Activated naive CD8-positive, alpha-beta T cell (primary cell): ENCODE results near the gene HSH2D.
"Not testable (repeated sequence)": the region's sequence is repeated elsewhere in the genome, so short reads cannot be mapped to it uniquely, and the experiment has no call there.

Source experiments
- H3K27ac Mint-ChIP-seq: one replicate; pipeline ENCODE4 v1.8.0; 2021; ENCODE audit warnings: mixed read lengths
- H3K27me3 Mint-ChIP-seq: one replicate; pipeline ENCODE4 v1.8.0; 2021; ENCODE audit warnings: mixed read lengths
- H3K36me3 Mint-ChIP-seq: one replicate; pipeline ENCODE4 v1.8.0; 2021; ENCODE audit warnings: mixed read lengths
- H3K4me1 Mint-ChIP-seq: one replicate; pipeline ENCODE4 v1.8.0; 2021; ENCODE audit warnings: low read depth, mixed read lengths
- H3K4me3 Mint-ChIP-seq: one replicate; pipeline ENCODE4 v1.8.0; 2021; ENCODE audit warnings: mild to moderate bottlenecking, mixed read lengths
- H3K9me3 Mint-ChIP-seq: one replicate; pipeline ENCODE4 v1.8.0; 2021; ENCODE audit warnings: low read depth, mixed read lengths

HSH2D gene

GRCh38 chr19:16143399-16144215, at the start of gene HSH2D:
Gene HSH2D, plus strand, starts transcription at chr19:16143685. Its CDS starts 5,066 bp downstream, at chr19:16148751.
- Mint-ChIP-seq H3K27me3 (no peaks in the 10 kb centered on the region), H3K4me1 (peaks cover 23% of the 10 kb centered on the region), H3K9me3 (no peaks in the 10 kb centered on the region), H3K4me3 (peak within 1 kb of the TSS; percentile 89), H3K36me3 (no peaks in the 10 kb centered on the region), H3K27ac (peak within 1 kb of the TSS; percentile 94)

DNA sequence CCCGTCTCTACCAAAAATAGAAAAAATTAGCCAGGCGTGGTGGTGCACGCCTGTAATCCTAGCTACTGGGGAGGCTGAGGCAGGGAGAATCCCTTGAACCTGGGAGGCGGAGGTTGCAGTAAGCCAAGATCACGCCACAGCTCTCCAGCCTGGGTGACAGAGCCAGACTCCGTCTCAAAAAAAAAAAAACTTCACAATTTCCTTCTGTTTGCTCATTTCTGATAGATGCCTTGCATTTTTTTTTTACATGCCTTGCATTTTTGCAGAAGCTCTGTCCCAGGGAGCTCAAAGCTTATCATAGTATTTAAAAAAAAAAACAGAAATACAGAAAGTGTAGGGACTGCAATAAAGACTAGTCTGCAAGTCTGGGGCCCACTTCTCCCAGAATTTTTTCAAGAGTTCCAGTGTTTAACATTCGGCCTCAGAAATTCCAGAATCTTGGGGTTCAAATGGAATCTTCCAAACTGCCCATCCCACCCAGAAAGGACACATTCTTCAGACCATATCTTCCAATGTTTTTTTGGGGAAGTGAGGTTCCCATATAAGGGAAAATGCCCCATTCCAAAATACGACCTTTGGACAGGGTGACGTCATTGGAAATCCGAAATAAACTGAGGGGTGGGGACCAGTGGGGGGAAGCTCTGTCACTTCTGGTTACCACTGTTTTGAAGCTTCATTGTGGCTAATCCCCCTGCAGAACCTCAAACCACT, 49.0 kb upstream of the HSH2D start:
- Mint-ChIP-seq H3K27me3 (no peaks in the 10 kb centered on the region), H3K36me3 (peaks cover 15% of the 10 kb centered on the region), H3K27ac (peak overlapping the region; percentile 94), H3K4me3 (peak overlapping the region; percentile 61), H3K4me1 (peaks cover 32% of the 10 kb centered on the region), H3K9me3 (no peaks in the 10 kb centered on the region)

GRCh38 chr19:16095071-16095571, 48.4 kb upstream of the HSH2D start:
- Mint-ChIP-seq H3K9me3 (no peaks in the 10 kb centered on the region), H3K27me3 (no peaks in the 10 kb centered on the region), H3K36me3 (peaks cover 15% of the 10 kb centered on the region), H3K27ac (peak overlapping the region; percentile 94), H3K4me1 (peaks cover 32% of the 10 kb centered on the region), H3K4me3 (peak overlapping the region; percentile 61)

DNA sequence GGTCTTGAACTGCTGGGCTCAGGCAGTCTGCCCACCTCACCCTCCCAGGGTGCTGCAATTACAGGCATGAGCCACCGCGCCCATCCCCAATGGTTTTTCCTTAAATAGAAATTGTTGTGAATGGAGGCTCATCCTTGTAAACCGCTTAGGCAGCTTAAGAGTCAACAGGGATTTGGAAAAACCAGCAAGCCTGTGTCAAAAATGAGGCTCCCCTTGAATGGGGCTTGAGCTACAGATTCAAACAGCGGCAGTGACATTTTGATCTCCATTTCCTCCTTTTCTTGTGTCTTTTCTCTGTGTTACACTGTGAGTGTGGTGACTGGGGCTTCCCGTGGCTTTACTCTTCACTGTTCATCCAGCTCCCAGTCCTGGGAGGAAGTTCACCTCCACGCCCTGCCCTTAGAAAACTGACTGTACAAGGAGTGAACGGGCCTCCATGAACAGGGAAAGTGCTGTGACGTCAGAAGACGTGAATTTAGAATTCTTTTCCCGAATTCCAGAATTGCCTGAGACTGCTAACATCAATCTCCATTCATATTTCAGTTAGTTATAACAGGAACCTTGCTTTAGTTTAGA, 47.1 kb upstream of the HSH2D start:
- Mint-ChIP-seq H3K4me3 (peak overlapping the region; percentile 61), H3K27ac (peak overlapping the region; percentile 76)

GRCh38 chr19:16098416-16098768, 45.1 kb upstream of the HSH2D start:
- Mint-ChIP-seq H3K27ac (no peak overlapping the region), H3K27me3 (no peaks in the 10 kb centered on the region), H3K4me3 (no peak overlapping the region), H3K9me3 (no peaks in the 10 kb centered on the region), H3K36me3 (peaks cover 16% of the 10 kb centered on the region), H3K4me1 (peaks cover 31% of the 10 kb centered on the region)

More for the DNA sequence above, 47.1 kb upstream of the HSH2D start:
- Mint-ChIP-seq H3K27me3 (no peaks in the 10 kb centered on the region), H3K36me3 (peaks cover 16% of the 10 kb centered on the region), H3K4me1 (peaks cover 32% of the 10 kb centered on the region), H3K9me3 (no peaks in the 10 kb centered on the region)

DNA sequence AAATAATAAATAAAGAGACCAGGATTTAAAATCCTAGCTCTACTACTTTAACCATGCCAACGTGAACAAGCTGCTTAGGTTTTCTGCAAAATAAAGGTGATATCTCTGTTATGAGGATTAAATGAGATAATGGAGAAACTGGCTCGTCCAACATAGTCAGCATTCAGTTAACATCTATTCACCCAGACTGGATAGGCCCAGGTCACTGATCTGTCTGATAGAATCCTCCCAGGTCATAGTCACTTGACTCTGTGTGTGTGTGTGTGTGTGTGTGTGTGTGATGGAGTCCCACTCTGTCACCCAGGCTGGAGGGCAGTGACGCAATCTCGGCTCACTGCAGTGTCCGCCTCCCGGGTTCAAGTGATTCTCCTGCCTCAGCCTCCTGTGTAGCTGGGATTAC, 44.7 kb upstream of the HSH2D start:
- Mint-ChIP-seq H3K27ac (no peak overlapping the region), H3K9me3 (no peaks in the 10 kb centered on the region), H3K4me3 (no peak overlapping the region), H3K27me3 (no peaks in the 10 kb centered on the region), H3K4me1 (peaks cover 27% of the 10 kb centered on the region), H3K36me3 (peaks cover 13% of the 10 kb centered on the region)

GRCh38 chr19:16099314-16099965, 44.0 kb upstream of the HSH2D start:
- not testable (repeated sequence) for H3K27ac Mint-ChIP-seq, H3K27me3 Mint-ChIP-seq, H3K9me3 Mint-ChIP-seq, H3K4me3 Mint-ChIP-seq
- Mint-ChIP-seq H3K4me1 (peaks cover 26% of the 10 kb centered on the region), H3K36me3 (peaks cover 13% of the 10 kb centered on the region)

DNA sequence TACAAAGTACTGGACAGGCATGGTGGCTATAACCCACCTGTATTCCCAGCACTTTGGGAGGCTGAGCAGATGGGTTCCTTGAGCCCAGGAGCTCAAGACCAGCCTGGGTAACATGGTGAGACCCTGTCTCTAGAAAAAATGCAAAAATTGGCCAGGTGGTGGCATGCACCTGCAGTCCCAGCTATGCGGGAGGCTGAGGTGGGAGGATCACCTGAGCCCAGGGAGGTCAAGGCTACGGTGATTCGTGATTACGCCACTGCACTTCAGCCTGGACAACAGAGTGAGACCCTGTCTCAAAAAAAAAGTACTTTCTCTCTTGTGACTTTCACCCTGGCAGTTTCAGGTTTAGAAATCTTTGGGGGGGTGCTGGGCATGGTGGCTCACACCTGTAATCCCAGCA, 43.0 kb upstream of the HSH2D start:
- H3K4me3 Mint-ChIP-seq: no peak overlapping the region
- no peak overlapping the region for H3K27ac Mint-ChIP-seq
- H3K36me3 Mint-ChIP-seq: peaks cover 7% of the 10 kb centered on the region
- H3K4me1 Mint-ChIP-seq: peaks cover 15% of the 10 kb centered on the region
- no peaks in the 10 kb centered on the region for H3K27me3 Mint-ChIP-seq
- H3K9me3 Mint-ChIP-seq: no peaks in the 10 kb centered on the region

DNA sequence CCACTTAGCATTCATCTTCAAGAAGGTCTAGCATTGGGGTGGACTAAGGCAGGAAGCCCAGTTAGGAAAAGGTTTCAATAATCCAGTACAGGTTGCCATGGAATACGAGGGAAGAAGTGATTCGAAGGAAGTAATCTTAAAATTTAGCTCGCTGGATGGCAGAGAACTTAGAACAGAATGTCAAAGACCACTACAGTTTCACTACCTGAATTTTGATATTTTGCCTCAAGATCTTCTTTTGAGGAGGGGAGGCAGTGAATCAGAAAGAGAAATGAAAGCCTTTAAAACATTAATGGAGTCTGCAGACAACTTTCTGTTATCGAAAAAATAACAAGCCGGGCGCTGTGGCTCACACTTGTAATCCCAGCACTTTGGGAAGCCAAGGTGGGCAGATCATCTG, 38.8 kb upstream of the HSH2D start:
- Mint-ChIP-seq H3K27me3 (no peaks in the 10 kb centered on the region), H3K9me3 (no peaks in the 10 kb centered on the region), H3K36me3 (peaks cover 2% of the 10 kb centered on the region), H3K27ac (peak overlapping the region; percentile 23), H3K4me1 (no peaks in the 10 kb centered on the region), H3K4me3 (no peak overlapping the region)

DNA sequence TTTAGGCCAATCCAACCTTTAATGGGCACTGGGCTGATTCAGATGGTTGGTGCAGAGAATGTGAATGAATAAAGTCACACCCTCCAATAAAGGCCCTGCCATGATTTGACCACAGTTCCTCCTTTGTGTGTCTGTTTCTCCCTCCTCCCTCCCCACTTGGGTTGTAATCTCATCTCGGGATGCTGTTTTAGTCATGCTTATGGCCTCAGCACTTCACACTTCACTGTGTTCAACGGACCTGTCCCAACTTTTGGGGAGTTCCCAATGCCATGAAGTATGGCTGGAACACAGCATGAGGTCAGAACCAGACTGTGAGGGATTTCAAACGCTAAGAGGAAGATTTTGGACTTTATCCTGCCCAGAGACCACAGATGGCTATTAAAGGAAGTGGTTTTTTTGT, 37.4 kb upstream of the HSH2D start:
- Mint-ChIP-seq H3K27ac (no peak overlapping the region), H3K36me3 (peaks cover under 1% of the 10 kb centered on the region), H3K4me3 (no peak overlapping the region), H3K9me3 (no peaks in the 10 kb centered on the region), H3K4me1 (peaks cover under 1% of the 10 kb centered on the region), H3K27me3 (no peaks in the 10 kb centered on the region)

GRCh38 chr19:16111160-16111908, 32.2 kb upstream of the HSH2D start, which contains the start of gene RAB8A:
Gene RAB8A, plus strand, starts transcription at chr19:16111889. Its CDS starts 13 bp downstream, at chr19:16111902.
- Mint-ChIP-seq H3K9me3 (no peaks in the 10 kb centered on the region), H3K27ac (peak within 1 kb of the TSS; percentile 96), H3K4me1 (peaks cover 35% of the 10 kb centered on the region), H3K27me3 (no peaks in the 10 kb centered on the region), H3K4me3 (peak within 1 kb of the TSS; percentile 98), H3K36me3 (no peaks in the 10 kb centered on the region)

DNA sequence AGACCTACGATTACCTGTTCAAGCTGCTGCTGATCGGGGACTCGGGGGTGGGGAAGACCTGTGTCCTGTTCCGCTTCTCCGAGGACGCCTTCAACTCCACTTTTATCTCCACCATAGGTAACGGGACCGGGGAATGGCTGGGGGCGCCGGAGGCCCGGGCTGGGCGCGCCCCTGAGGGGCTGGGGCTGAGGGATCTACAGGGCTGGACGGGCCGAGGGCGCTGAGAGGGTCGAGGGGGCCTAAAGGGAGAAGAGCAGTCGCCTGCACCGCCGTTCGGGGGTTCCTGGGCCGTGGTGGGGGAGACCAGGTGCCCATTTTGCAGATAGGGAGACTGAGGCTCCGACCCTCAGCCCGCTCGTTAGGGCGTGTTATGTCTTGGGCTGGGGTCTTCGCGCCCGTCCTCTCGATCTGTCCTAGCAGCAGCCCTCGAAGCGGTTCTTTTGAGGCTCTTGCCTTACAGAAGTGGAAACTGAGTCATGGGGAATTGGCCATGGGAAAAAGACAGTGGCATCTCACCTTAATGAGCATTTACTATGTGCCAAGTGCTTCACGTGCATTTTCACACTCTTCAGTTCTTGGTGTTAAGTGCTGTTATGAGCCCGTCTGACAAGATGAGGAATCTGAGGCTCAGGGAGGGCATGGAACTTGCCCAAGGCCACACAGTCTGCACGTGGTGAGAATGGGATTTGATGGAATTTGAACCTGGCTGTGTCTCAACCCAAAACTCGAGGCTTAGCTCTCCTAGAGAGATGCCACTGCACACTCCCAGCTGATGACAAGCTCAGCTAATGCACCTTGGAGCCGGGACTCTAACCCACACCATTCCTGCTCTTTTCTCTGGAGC, 31.4 kb upstream of the HSH2D start:
- peak overlapping the region; percentile 96 for H3K27ac Mint-ChIP-seq
- peaks cover 38% of the 10 kb centered on the region for H3K4me1 Mint-ChIP-seq
- no peaks in the 10 kb centered on the region for H3K36me3 Mint-ChIP-seq
- peak overlapping the region; percentile 98 for H3K4me3 Mint-ChIP-seq
- no peaks in the 10 kb centered on the region for H3K9me3 Mint-ChIP-seq
- H3K27me3 Mint-ChIP-seq: no peaks in the 10 kb centered on the region

- peak overlapping the region; percentile 98 for H3K4me3 Mint-ChIP-seq
These were observed 30.7 kb upstream of the HSH2D start for GRCh38 chr19:16112778-16113177.

More at GRCh38 chr19:16112778-16113177, 30.7 kb upstream of the HSH2D start:
- no peaks in the 10 kb centered on the region for H3K36me3 Mint-ChIP-seq
- H3K27me3 Mint-ChIP-seq: no peaks in the 10 kb centered on the region
- H3K4me1 Mint-ChIP-seq: peaks cover 43% of the 10 kb centered on the region
- H3K27ac Mint-ChIP-seq: peak overlapping the region; percentile 96
- H3K9me3 Mint-ChIP-seq: no peaks in the 10 kb centered on the region
